Ovary (tissue), 10 donors: ENCODE measurements around the gene PADI3. TPM values are rescaled to one million over a fixed set of nuclear protein-coding genes. Genes with fewer than 3 reads are reported as not detected.

ENCODE experiments used
- DNase-seq, 5 donors: peaks; one replicate each; pipeline ENCODE4 v3.0.0-alpha.2; 2019 to 2020
- H3K27ac ChIP-seq, 2 donors: fragments of 200-600 bp; one replicate each; pipeline versions ENCODE4 v1.5.1 to v1.8.0; 2019 to 2022
- H3K27me3 ChIP-seq: fragments of 200-600 bp; one replicate; pipeline ENCODE4 v1.8.0; 2022
- H3K36me3 ChIP-seq: fragments of 200-600 bp; sonication (generic); one replicate; pipeline ENCODE4 v1.5.1; 2019
- H3K4me1 ChIP-seq: one replicate; pipeline ENCODE4 v1.8.1; 2013; ENCODE audit warnings: mild to moderate bottlenecking, moderate library complexity; ENCODE audit not compliant: insufficient read depth
- H3K4me3 ChIP-seq: fragments of 200-600 bp; sonication (generic); one replicate; pipeline ENCODE4 v1.5.1; 2017
- H3K9me3 ChIP-seq, 2 donors: fragments of 200-600 bp in 1 of 2; sonication (generic) in 1 of 2; one replicate each; pipeline versions ENCODE4 v1.5.1 to v1.8.1; 2013 to 2019; ENCODE audit warnings: mild to moderate bottlenecking in 1 of 2, moderate library complexity in 1 of 2
- CTCF ChIP-seq, 3 donors: fragments of 450-650 bp in 2 of 3; fragments of 200-600 bp in 1 of 3; IDR thresholded peaks; one replicate each; pipeline versions ENCODE4 v1.5.1 to v1.8.0; 2016 to 2022; ENCODE audit warnings: antibody characterized with exemption in 3 of 3, mild to moderate bottlenecking in 1 of 3
- EP300 ChIP-seq: sonication (generic); formaldehyde crosslinking; IDR thresholded peaks from one replicate; pipeline ENCODE4 v1.6.1; 2017; ENCODE audit warnings: antibody characterized with exemption
- POLR2A ChIP-seq: fragments of 450-650 bp; IDR thresholded peaks from one replicate; pipeline ENCODE4 v1.6.1; 2017; ENCODE audit warnings: antibody characterized with exemption, mild to moderate bottlenecking, moderate library complexity
- WGBS, 3 donors: extraction: QIAGEN DNeasy Blood & Tissue Kit in 1 of 3; methylation state at CpG; one replicate each; pipeline versions ENCODE4 v1.1.5 to v1.1.7; 2013 to 2017; 5-methylcytosine and 5-hydroxymethylcytosine counted together
- intact Hi-C, 4 donors: fragments of 100-400 bp; cut with DNase I; formaldehyde crosslinking; loops; one replicate each; pipeline versions ENCODE4 v1.11.0 to v1.15.1; 2022 to 2023
- long read RNA-seq, 3 donors: library from polyadenylated mRNA in 2 of 3; unstranded in 2 of 3; transcript quantifications; one replicate each; pipeline ENCODE4 v2.0.0 and lab custom pipeline, GENCODE V29; 2021 to 2026
- polyA plus RNA-seq, 2 donors: library from polyadenylated mRNA; stranded (reverse); fragments of 200-250 nt in 1 of 2; fragments of 350-450 nt in 1 of 2; fragmentation: Illumina TruSeq in 1 of 2; extraction: RNeasy Lipid Tissue Mini Kit (QIAGEN cat#74804) in 1 of 2; gene quantifications; one replicate each; pipeline ENCODE4 v1.2.3, GENCODE V29; 2013 to 2014
- total RNA-seq, 7 donors: library from RNA; depleted of rRNA in 2 of 7; stranded (reverse); fragments of >200 nt in 2 of 7; fragmentation: NEBNext Ultra II Directional in 3 of 7; extraction: Animal tissue kit (Norgen Biotek cat#: 25700) in 3 of 7; gene quantifications; one replicate each; pipeline versions ENCODE4 v1.1.0 to v1.2.4, GENCODE V29; 2016 to 2023
- donor health status: DM: no; HTN: no; CAD: no; lungs with moderate emphysema.
- donor health status: DM: no; HTN: no; CAD: no.
- donor health status: Bipolar disorder and iron deficiency.
- donor health status: DM: yes; HTN: yes; CAD: no.
- donor health status: DM: no; HTN: no; CAD: no.
- donor health status: DM: yes; HTN: yes; CAD: no.

PADI3 gene
- not detected for total RNA-seq
- polyA plus RNA-seq, result not detected
- long read RNA-seq, donor 1, result 0 reads
- long read RNA-seq, donor 2, result 0 reads
- long read RNA-seq, donor 3, result 0 reads

GRCh38 chr1:17248781-17249180, at the start of gene PADI3:
PADI3 (plus strand) TSS chr1:17249098; CDS start chr1:17249138, 40 bp downstream.
- TF ChIP-seq EP300 (no peak), POLR2A (no peak), CTCF (IDR thresholded peaks at IDR 0.05) (no peak)
- no peak within 1 kb of the TSS for H3K27ac ChIP-seq
- H3K36me3 ChIP-seq, result no peaks in the 10 kb centered on the region
- intact Hi-C loops, result no loop called here
- H3K4me1 ChIP-seq, result no peaks in the 10 kb centered on the region
- no peaks in the 10 kb centered on the region for H3K27me3 ChIP-seq
- WGBS, 3 donors, result 81 to 85% (median 84%) methylated on average over 9 of the region's 9 CpGs
- H3K4me3 ChIP-seq, result no peak within 1 kb of the TSS
- DNase-seq, result no peak
- no peaks in the 10 kb centered on the region for H3K9me3 ChIP-seq

- no peaks in the 10 kb centered on the region for H3K36me3 ChIP-seq
- intact Hi-C loops, result no loop called here
- no peaks in the 10 kb centered on the region for H3K9me3 ChIP-seq
- 75 to 91% (median 82%) methylated on average over 9 of the region's 9 CpGs for WGBS, 3 donors
- no peaks in the 10 kb centered on the region for H3K4me1 ChIP-seq
- H3K27me3 ChIP-seq, result no peaks in the 10 kb centered on the region
- TF ChIP-seq CTCF (IDR thresholded peaks at IDR 0.05) (no peak), POLR2A (no peak), EP300 (no peak)
- no peak overlapping the region for H3K4me3 ChIP-seq
- peak in 1 of 5 donors; percentile 16 for DNase-seq
- H3K27ac ChIP-seq, result no peak overlapping the region
Observed at GRCh38 chr1:17199267-17200044, 49.4 kb upstream of the PADI3 start.

- intact Hi-C loops, result no loop called here
- Histone ChIP-seq H3K27me3 (no peaks in the 10 kb centered on the region), H3K4me3 (no peak overlapping the region), H3K27ac (no peak overlapping the region), H3K9me3 (no peaks in the 10 kb centered on the region), H3K4me1 (no peaks in the 10 kb centered on the region), H3K36me3 (no peaks in the 10 kb centered on the region)
- no peak for TF ChIP-seq POLR2A
- no peak for TF ChIP-seq EP300
- no peak for TF ChIP-seq CTCF (IDR thresholded peaks at IDR 0.05)
- 7 to 27% (median 9%) methylated on average over 8 of the region's 8 CpGs for WGBS, 3 donors
- DNase-seq, result no peak
Observed at GRCh38 chr1:17200246-17200645, 48.7 kb upstream of the PADI3 start.

- no peaks in the 10 kb centered on the region for H3K9me3 ChIP-seq
- TF ChIP-seq EP300, result no peak
- no peak for TF ChIP-seq CTCF (IDR thresholded peaks at IDR 0.05)
- TF ChIP-seq POLR2A, result no peak
- no peaks in the 10 kb centered on the region for H3K4me1 ChIP-seq
- DNase-seq, result no peak
- no peak overlapping the region for H3K27ac ChIP-seq
- intact Hi-C loops, result no loop called here
- H3K27me3 ChIP-seq, result no peaks in the 10 kb centered on the region
- WGBS, 3 donors, result 76 to 87% (median 84%) methylated on average over 5 of the region's 5 CpGs
- no peaks in the 10 kb centered on the region for H3K36me3 ChIP-seq
- no peak overlapping the region for H3K4me3 ChIP-seq
Observed at GRCh38 chr1:17200756-17201155, 48.1 kb upstream of the PADI3 start.
